ENCODE data around the gene IMPG1.

DNA sequence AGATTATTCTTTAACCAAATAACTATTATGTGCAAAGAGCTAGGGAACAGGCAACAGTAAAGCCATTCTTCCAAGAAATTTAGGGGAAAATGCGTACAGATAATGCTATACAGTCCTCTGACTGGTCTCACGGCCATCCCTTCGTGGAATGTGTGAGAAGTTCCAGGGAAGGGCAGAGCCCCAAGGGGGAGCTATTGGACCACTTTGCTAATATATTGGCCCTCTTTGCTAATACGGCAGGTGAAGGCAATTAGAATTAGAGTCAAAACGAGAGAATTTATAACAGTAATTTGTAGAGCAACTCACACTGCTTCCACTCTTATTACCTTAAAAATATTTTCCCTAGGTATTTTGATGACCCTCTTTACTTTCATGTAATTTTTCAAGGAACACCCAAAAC, 140.4 kb downstream of the IMPG1 start:
- TF ChIP-seq, protein P1, sequence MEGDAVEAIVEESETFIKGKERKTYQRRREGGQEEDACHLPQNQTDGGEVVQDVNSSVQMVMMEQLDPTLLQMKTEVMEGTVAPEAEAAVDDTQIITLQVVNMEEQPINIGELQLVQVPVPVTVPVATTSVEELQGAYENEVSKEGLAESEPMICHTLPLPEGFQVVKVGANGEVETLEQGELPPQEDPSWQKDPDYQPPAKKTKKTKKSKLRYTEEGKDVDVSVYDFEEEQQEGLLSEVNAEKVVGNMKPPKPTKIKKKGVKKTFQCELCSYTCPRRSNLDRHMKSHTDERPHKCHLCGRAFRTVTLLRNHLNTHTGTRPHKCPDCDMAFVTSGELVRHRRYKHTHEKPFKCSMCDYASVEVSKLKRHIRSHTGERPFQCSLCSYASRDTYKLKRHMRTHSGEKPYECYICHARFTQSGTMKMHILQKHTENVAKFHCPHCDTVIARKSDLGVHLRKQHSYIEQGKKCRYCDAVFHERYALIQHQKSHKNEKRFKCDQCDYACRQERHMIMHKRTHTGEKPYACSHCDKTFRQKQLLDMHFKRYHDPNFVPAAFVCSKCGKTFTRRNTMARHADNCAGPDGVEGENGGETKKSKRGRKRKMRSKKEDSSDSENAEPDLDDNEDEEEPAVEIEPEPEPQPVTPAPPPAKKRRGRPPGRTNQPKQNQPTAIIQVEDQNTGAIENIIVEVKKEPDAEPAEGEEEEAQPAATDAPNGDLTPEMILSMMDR (CRISPR knock-in tag; IDR thresholded peaks at IDR 0.05): peak; percentile 78
- no peak for TF ChIP-seq JUN (CRISPR knock-in tag; IDR thresholded peaks at IDR 0.05)
- no peak for TF ChIP-seq MYC (CRISPR knock-in tag; IDR thresholded peaks at IDR 0.05; ENCODE audit: borderline replicate concordance)
- no peak for TF ChIP-seq EZH2 (conservative IDR thresholded peaks at IDR 0.05; ENCODE audit: low read depth, low read length)
- TF ChIP-seq FIP1L1 (IDR thresholded peaks at IDR 0.05; ENCODE audit: borderline replicate concordance, insufficient read depth, low read depth, low read length): no peak
